ENCODE results near the gene TMEM245. TPM values are rescaled to one million over a fixed set of nuclear protein-coding genes. Genes with fewer than 3 reads are reported as not detected.

The TMEM245 gene
- total and polyA plus RNA-seq, 4 donors, result 34.7 to 82.8 (median 49.1) TPM

DNA sequence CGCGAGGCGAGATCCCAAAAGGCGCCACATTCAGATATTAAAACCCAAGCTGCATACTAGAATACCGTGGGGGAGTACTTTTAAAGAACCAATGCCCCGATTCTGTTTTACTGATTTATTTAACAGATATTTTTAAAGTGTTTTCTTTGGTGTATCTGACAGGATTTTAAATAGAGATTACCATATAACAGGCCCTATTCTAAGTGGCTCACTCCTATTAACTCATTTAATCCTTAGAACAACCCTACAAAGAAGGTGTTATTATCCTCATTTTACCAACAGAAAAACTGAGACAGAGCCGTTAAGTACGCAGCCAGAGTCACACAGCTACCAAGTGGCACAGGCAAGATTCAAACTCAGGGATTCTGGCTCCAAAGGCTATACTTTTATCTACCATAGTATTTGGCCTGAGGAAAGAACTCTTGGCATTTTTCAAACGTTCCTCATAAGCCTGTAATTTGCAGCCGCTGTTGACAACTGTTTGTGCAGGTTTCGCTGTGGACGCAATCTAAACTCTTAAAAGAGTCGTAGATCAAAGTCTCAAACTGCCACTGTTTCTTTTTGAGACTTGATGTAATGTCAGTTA lies 550 bp upstream of the TMEM245 start:
- H3K9me3 ChIP-seq (ENCODE audit: control insufficient read depth, insufficient read depth, low read length), result no peaks in the 10 kb centered on the region
- H3K36me3 ChIP-seq (ENCODE audit: control insufficient read depth, insufficient read depth, low read length), result peaks cover 3% of the 10 kb centered on the region
- peaks cover 21% of the 10 kb centered on the region for H3K4me1 ChIP-seq (ENCODE audit: control insufficient read depth, insufficient read depth, low read length)
- 75% methylated on average over 5 of the region's 13 CpGs for WGBS (ENCODE audit: insufficient coverage)
- H3K4me3 ChIP-seq (ENCODE audit: low read depth, low read length), result peak overlapping the region; percentile 79
- H3K27ac ChIP-seq (ENCODE audit: low read depth, low read length), result no peak overlapping the region
- no peaks in the 10 kb centered on the region for H3K27me3 ChIP-seq (ENCODE audit: control insufficient read depth, insufficient read depth, low read length)
- no peak for DNase-seq (ENCODE audit: low read depth in 4 of 6, low spot score in 6 of 6)

DNA sequence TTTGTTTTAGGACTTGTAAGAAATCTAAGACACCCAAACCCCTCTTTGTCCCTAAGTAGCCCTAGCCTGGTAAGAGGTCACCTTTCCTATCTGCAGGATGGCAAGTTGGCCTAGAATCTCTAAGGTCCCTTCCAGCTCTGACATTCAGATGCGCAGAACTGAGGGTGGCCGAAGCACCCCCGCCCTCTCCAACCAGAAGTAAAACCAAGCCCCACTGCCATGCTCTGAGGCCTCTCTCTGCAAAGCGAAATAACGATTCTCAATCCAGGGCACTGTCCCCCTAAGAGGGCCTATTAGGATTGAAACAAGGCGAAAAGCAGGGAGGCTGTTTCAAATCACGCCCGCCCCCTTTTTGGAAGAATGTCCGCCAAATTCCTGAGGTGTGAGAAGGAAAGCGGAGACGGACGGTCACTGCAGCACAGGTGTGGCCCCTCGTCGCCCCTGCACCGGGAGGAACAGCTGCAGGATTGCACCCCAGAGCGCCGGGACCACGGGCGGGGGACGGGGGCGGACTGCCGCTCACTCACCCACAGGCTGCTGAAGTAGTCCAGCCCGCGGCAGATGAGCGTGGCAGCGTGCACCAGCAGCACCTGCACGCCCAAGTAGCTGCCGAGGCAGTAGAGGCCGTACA lies 824 bp downstream of the TMEM245 start:
- Histone ChIP-seq H3K4me3 (ENCODE audit: low read depth, low read length) (peak overlapping the region; percentile 79), H3K4me1 (ENCODE audit: control insufficient read depth, insufficient read depth, low read length) (peaks cover 22% of the 10 kb centered on the region), H3K27ac (ENCODE audit: low read depth, low read length) (peak overlapping the region; percentile 68), H3K27me3 (ENCODE audit: control insufficient read depth, insufficient read depth, low read length) (no peaks in the 10 kb centered on the region), H3K36me3 (ENCODE audit: control insufficient read depth, insufficient read depth, low read length) (peaks cover 3% of the 10 kb centered on the region), H3K9me3 (ENCODE audit: control insufficient read depth, insufficient read depth, low read length) (no peaks in the 10 kb centered on the region)
- peak in 1 of 6 donors; percentile 25 for DNase-seq (ENCODE audit: low read depth in 4 of 6, low spot score in 6 of 6)
- WGBS (ENCODE audit: insufficient coverage), result under 1% methylated on average over 29 of the region's 29 CpGs

DNA sequence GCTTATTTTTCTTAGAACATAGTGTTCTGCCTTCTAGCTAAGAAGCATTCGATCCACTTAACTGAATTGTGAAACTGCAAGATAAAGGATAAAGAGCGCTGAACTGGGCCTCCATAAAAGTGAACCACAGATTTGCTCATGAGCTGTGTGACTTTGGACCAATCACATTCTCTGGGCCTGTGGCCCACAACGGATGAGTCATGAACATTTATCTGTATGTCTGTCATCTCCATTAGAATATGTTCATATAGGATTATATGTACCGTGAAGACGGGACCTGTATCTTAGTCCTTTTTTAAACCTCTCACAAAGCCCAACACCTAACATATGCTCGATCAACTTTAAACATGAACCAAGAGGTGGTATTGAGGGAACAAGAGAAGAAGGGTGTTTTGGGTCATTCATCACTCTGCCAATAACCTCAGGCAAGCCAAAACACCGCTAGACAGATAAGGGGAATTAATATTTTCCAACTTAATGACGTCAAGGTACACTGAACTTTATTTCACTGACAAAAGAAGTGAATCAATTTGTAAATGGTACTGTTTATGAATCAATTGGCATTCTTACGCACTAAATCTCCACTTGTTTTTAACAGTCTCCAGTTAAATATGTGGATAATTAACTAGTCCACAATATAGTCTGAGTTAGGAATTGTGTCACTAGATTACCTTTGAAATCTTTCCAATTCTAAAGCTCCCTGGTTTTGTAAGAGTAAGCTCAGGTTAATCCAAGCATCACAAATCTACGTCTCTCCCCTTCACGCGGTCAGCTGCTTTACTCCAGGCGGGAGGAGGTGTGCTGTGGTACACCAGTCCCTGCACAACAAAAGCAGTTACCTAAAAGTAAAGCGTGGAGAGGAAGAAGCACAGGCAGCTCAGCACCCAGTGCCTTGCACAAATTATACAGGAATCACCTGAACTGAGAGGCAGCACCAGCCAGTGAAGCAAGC lies 1.6 kb downstream of the TMEM245 start:
- Histone ChIP-seq H3K36me3 (ENCODE audit: control insufficient read depth, insufficient read depth, low read length) (peaks cover 3% of the 10 kb centered on the region), H3K4me1 (ENCODE audit: control insufficient read depth, insufficient read depth, low read length) (peaks cover 24% of the 10 kb centered on the region), H3K4me3 (ENCODE audit: low read depth, low read length) (peak overlapping the region; percentile 79), H3K9me3 (ENCODE audit: control insufficient read depth, insufficient read depth, low read length) (no peaks in the 10 kb centered on the region), H3K27me3 (ENCODE audit: control insufficient read depth, insufficient read depth, low read length) (no peaks in the 10 kb centered on the region), H3K27ac (ENCODE audit: low read depth, low read length) (peak overlapping the region; percentile 68)
- 61% methylated on average over 3 of the region's 14 CpGs for WGBS (ENCODE audit: insufficient coverage)
- peak in 2 of 6 donors; percentile 7 to 28 for DNase-seq (ENCODE audit: low read depth in 4 of 6, low spot score in 6 of 6)

DNA sequence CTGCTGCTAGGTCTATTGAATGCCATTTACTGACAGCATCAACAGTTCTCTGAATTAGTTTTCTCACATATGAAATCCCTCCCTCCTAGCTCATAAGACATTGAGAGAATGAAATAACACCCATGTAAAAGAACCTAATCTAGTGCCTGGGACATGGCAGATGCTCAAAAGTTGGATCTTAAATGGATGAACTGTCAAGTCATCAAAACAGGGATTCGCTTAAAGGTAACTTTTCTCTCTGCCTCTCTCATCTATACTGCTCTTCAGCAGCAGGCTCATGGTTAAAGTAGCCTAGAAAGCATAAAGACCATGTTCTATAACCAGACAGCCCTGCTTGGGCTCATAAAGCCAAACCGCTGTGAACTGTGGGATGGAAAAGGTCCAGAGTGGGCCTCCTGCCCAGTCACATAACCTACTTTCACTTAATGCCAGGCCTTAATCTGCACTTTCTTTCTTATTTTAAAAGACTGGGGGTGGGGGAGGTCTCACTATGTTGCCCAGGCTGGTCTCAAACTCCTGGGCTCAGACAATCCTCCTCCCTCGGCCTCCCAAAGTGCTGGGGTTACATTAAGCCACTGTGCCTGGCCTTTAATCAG lies 3.7 kb downstream of the TMEM245 start:
- peak in 2 of 6 donors; percentile 24 to 75 for DNase-seq (ENCODE audit: low read depth in 4 of 6, low spot score in 6 of 6)
- no peaks in the 10 kb centered on the region for H3K9me3 ChIP-seq (ENCODE audit: control insufficient read depth, insufficient read depth, low read length)
- peaks cover 24% of the 10 kb centered on the region for H3K4me1 ChIP-seq (ENCODE audit: control insufficient read depth, insufficient read depth, low read length)
- no peaks in the 10 kb centered on the region for H3K27me3 ChIP-seq (ENCODE audit: control insufficient read depth, insufficient read depth, low read length)
- no peak overlapping the region for H3K4me3 ChIP-seq (ENCODE audit: low read depth, low read length)
- no CpG with 5 or more reads among the region's 3 CpGs for WGBS (ENCODE audit: insufficient coverage)
- H3K27ac ChIP-seq (ENCODE audit: low read depth, low read length), result no peak overlapping the region
- H3K36me3 ChIP-seq (ENCODE audit: control insufficient read depth, insufficient read depth, low read length), result peaks cover 3% of the 10 kb centered on the region

DNA sequence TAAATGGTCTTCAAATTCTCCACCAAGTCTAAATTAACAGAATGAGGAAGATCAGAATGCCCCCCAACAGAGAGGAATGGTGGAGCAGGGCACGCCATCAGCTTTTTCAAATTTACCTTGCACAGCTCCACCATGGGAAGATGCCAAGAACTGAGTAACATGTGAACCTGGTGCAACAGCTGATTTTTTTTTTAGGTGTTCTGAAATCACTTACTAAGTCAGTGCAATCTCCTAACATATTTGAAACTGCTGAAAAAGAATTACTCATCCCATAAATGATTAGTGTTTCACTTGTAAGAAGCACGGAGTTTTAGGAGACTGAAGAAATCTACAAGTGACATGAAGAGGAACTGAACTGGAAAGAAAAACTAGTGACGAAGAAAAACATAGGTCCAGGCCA lies 5.1 kb downstream of the TMEM245 start:
- WGBS (ENCODE audit: insufficient coverage), result 88% methylated on average over 3 of the region's 3 CpGs
- Histone ChIP-seq H3K27me3 (ENCODE audit: control insufficient read depth, insufficient read depth, low read length) (no peaks in the 10 kb centered on the region), H3K4me3 (ENCODE audit: low read depth, low read length) (no peak overlapping the region), H3K4me1 (ENCODE audit: control insufficient read depth, insufficient read depth, low read length) (peaks cover 24% of the 10 kb centered on the region), H3K9me3 (ENCODE audit: control insufficient read depth, insufficient read depth, low read length) (no peaks in the 10 kb centered on the region), H3K27ac (ENCODE audit: low read depth, low read length) (no peak overlapping the region), H3K36me3 (ENCODE audit: control insufficient read depth, insufficient read depth, low read length) (peaks cover 3% of the 10 kb centered on the region)
- no peak for DNase-seq (ENCODE audit: low read depth in 4 of 6, low spot score in 6 of 6)

DNA sequence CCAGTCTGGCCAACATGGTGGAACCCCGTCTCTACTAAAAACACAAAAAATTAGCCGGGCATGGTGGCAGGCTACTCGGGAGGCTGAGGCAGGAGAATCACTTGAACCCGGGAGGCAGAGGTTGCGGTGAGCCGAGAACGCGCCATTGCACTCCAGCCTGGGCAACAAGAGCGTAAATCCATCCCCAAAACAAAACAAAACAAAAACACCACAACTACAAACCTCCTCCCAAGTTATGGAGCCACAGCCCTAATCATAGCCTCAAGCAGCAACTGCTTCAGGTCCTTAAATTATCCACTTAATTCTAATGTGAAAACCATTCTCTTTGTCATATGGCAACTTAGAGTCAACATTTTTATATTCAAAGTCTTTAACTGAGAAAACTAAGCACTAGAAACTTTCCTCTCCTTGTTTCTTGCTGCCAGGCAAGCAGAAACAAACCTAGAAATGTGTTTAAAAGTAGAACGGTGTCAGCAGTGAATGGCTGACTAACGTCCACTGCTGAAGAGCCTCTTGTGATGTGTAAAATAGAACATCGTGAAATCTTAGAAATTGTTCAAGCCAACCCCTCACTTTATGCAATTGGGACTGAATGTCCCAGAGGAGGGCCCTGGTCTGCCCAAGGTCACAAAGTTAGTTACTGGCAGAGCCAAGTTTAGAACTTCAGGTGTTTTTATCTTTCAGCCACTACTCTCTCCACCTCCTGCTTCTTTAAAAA lies 5.7 kb downstream of the TMEM245 start:
- WGBS (ENCODE audit: insufficient coverage), result 91% methylated on average over 9 of the region's 12 CpGs
- H3K9me3 ChIP-seq (ENCODE audit: control insufficient read depth, insufficient read depth, low read length), result no peaks in the 10 kb centered on the region
- no peak overlapping the region for H3K4me3 ChIP-seq (ENCODE audit: low read depth, low read length)
- peaks cover 3% of the 10 kb centered on the region for H3K36me3 ChIP-seq (ENCODE audit: control insufficient read depth, insufficient read depth, low read length)
- no peak overlapping the region for H3K27ac ChIP-seq (ENCODE audit: low read depth, low read length)
- no peaks in the 10 kb centered on the region for H3K27me3 ChIP-seq (ENCODE audit: control insufficient read depth, insufficient read depth, low read length)
- H3K4me1 ChIP-seq (ENCODE audit: control insufficient read depth, insufficient read depth, low read length), result peaks cover 23% of the 10 kb centered on the region
- DNase-seq (ENCODE audit: low read depth in 4 of 6, low spot score in 6 of 6), result no peak

DNA sequence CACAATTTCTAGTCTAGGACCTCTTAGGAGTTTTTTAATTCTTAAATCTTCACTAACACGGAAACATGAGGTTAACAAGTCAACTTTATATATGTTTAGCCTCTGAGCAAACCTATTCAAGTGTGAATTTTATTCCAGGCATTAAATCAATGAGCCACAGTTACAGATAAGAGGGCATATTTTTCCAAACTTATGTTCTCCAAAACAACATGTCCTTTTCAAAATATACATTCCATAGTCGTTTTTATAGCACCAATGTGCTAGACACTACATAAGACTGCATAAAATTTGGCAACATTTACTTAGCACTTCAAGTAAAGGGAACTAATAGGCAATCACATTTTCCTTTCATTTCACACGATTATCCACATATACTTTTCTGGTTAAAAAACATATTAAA lies 6.5 kb downstream of the TMEM245 start:
- WGBS (ENCODE audit: insufficient coverage), result 89% methylated on average over 1 of the region's 3 CpGs

DNA sequence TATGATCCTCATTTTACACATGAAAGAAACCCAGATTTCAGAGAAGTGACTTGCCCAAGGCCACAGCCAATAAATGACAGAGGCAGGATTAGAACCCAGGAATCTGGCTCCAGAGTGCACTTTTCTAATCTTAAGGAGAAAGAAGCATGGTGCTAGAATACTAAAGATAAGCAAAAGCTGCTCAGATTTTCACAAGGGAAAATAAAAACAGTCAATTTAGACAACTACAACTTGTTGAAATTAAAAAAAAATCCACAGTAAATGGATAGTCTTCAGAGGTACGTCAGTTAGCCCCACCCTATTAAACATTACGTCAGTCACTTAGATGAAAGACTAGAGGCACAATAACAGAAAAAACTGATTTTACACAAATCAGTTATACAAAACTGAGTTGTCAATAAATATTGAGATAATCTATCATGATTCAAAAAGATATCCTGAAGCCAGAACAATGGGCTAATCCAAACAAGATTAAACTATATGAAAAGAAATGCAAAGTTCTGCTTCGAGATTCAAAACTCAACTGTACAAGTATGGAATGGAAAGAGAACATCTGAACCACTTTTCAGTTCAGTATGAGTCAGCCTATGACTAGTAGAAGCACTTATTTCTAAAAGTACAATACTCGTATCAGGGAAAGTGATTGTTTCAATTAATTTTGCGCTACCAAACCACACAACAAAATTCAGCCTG lies 9.3 kb downstream of the TMEM245 start:
- Histone ChIP-seq H3K9me3 (ENCODE audit: control insufficient read depth, insufficient read depth, low read length) (no peaks in the 10 kb centered on the region), H3K27ac (ENCODE audit: low read depth, low read length) (no peak overlapping the region), H3K4me3 (ENCODE audit: low read depth, low read length) (no peak overlapping the region), H3K27me3 (ENCODE audit: control insufficient read depth, insufficient read depth, low read length) (no peaks in the 10 kb centered on the region), H3K4me1 (ENCODE audit: control insufficient read depth, insufficient read depth, low read length) (peaks cover 4% of the 10 kb centered on the region), H3K36me3 (ENCODE audit: control insufficient read depth, insufficient read depth, low read length) (peaks cover 2% of the 10 kb centered on the region)
- no CpG with 5 or more reads among the region's 5 CpGs for WGBS (ENCODE audit: insufficient coverage)
- no peak for DNase-seq (ENCODE audit: low read depth in 4 of 6, low spot score in 6 of 6)

More for the DNA sequence above, 6.5 kb downstream of the TMEM245 start:
- Histone ChIP-seq H3K27ac (ENCODE audit: low read depth, low read length) (no peak overlapping the region), H3K9me3 (ENCODE audit: control insufficient read depth, insufficient read depth, low read length) (no peaks in the 10 kb centered on the region), H3K36me3 (ENCODE audit: control insufficient read depth, insufficient read depth, low read length) (peaks cover 3% of the 10 kb centered on the region), H3K4me3 (ENCODE audit: low read depth, low read length) (no peak overlapping the region), H3K4me1 (ENCODE audit: control insufficient read depth, insufficient read depth, low read length) (peaks cover 16% of the 10 kb centered on the region), H3K27me3 (ENCODE audit: control insufficient read depth, insufficient read depth, low read length) (no peaks in the 10 kb centered on the region)
- DNase-seq (ENCODE audit: low read depth in 4 of 6, low spot score in 6 of 6), result peak in 1 of 6 donors; percentile 18

Measured in spinal cord (tissue), 10 donors.